Germinal center (tissue), 1 donor: ENCODE data around the gene BPIFA3.
"Not testable (repeated sequence)": the region's sequence is repeated elsewhere in the genome, so short reads cannot be mapped to it uniquely, and the experiment has no call there.

Experiments
- DNase-seq: peaks from one replicate; pipeline ENCODE4 v3.0.0; 2012; ENCODE audit warnings: mixed read lengths, low spot score

BPIFA3 gene

DNA sequence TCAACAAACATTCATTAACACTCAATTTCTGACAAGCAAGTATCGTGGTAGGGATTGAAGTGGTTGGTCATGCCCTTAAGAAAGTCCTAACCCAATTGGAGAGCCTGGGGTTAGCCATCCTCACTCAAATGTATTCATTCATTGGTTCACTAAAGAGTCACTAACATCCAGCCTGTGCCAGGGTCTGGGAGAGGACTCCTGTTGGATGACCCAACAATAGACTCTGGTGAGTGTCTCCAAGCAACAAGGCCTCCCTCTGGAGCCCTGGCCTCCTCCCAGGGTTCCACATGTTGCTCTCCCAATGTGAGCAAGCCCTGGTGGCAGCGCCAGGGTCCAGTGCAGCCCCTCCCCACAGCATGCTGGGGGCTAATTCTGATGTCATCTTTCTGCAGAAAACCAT, at the start of gene BPIFA3:
Gene BPIFA3, plus strand, starts transcription at position 301 of the 400 bp plus-strand sequence. CDS start 185 bp downstream, outside the sequence.
- no peak for DNase-seq

DNA sequence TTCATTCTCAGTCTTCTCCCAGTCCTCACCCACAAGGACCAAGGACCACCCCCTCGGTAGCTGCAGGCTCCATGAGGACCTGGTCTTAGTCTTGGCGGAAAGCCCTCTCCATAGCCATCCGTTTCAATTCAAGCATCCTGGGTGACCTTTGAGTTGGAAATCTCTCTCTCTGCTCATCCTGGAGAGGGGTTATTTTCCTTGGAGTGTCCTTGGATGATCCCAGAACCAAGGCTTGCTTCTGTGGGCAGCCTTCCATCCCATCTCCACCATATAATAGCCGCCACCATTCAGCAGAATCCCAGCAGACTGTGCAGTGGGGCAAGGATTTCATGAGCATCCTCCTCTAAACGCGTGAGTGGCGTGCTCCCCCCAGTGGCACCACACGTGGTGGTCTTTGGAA, 49.3 kb upstream of the BPIFA3 start, which contains the start of gene BPIFA2:
Gene BPIFA2, plus strand, starts transcription at position 301 of the 400 bp plus-strand sequence. CDS start 987 bp downstream, outside the sequence.
- no peak for DNase-seq

DNA sequence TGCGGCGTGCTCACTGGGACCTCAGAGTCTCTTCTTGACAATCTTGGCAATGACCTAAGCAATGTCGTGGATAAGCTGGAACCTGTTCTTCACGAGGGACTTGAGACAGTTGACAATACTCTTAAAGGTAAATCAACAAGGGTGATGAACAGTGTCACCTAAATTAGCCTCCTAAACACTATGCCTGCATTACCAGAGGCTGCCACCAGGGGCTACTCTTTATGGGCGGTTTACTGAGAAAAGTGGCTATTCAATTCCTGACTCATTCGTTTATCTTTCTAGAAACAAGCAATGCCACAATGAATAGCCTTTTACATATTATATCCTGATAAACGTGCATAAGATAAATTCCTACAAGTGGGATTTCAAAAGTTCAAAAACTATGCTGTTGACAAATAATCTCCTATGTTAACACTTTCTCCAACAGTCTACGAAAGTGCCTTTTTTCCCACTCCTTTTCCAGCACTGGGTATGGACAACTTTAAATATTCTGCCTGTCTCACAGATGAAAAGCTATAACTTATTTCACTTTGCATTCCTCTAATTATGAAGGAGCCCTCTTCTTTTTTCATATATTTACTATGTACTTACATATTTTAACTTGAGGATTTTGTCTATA, 47.9 kb upstream of the BPIFA3 start:
- peak; percentile 14 for DNase-seq

DNA sequence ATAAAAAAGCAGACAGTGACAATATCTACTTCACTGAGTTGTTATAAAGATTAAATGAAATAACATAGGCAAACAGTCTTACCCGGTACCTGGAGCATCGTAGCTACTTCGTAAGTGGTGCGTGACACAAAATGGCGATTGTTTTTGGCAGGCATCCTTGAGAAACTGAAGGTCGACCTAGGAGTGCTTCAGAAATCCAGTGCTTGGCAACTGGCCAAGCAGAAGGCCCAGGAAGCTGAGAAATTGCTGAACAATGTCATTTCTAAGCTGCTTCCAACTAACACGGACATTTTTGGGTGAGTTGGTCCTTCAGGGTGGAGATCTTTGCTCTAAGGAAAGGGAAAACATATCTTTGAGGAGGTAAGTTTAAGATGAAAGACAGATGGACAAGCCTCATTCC, 44.4 kb upstream of the BPIFA3 start:
- DNase-seq = no peak

DNA sequence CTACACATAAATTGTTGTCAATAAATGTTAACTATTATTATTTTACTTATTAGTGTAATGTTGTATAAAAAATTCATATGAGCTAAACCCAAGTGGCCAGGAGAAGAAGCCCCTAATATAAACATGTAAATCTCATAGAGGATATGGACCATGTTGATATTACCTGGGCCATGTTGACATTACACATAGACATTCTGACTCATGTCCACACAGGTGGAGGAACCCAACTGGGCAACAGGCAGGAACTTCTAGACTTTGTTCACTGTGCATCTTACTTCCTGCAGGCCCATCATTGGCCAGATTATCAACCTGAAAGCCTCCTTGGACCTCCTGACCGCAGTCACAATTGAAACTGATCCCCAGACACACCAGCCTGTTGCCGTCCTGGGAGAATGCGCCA, 42.0 kb upstream of the BPIFA3 start:
- DNase-seq = no peak

DNA sequence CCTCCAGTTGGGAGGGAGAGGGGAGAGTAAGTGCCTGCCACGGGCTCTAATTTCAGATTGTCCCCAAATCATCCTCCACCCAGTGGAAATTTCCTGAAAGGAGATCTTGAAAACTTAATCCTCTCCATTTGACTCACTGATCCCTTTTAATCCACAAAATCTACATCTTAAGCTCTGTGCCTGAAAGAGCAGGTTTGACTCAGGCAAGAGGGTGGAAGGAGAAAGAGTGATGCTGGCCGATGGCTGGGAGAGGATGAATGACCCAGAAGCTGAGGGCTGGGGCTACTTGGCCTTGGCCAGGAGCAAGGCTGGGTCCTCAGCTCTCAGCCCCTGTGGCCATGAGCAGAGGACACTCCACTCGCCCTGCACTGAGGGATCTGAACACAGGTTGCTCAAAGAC, 41.1 kb upstream of the BPIFA3 start:
- no peak for DNase-seq

DNA sequence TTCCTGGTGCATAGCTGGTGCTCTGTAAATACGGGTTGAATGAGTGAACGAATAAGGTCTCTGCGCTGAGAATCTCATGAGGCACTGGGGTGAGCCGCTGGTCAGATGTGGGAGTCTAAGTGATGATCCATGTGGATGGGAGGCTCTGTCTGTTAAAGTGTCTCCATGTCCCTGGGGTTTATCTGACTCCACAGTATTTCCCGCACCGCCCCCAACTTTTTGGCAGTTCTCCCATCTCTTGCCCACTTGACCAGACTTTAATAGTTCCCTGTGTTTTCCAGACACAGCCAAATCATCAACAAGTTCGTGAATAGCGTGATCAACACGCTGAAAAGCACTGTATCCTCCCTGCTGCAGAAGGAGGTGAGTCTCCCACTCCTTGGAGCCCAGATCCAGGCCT, 39.3 kb upstream of the BPIFA3 start:
- no peak for DNase-seq

DNA sequence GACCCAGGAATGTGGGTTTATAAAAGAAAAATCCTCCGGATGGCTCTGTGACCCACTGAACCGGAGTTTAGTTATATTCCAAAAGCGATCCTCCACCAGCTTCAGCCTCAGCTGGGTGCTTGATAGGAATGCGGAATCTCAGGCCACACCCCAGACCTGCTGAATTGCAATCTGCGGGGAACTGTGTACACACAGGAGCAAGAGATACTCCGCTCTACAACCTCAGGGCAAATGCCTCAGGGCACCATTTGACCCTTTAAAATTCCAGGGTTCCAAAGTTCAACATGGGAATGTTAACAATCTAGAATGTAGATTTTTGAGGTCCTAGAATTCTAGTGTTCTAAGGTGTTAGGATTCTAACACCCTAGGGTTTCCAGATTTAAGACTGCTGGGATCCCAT, 38.4 kb upstream of the BPIFA3 start:
- no peak for DNase-seq

DNA sequence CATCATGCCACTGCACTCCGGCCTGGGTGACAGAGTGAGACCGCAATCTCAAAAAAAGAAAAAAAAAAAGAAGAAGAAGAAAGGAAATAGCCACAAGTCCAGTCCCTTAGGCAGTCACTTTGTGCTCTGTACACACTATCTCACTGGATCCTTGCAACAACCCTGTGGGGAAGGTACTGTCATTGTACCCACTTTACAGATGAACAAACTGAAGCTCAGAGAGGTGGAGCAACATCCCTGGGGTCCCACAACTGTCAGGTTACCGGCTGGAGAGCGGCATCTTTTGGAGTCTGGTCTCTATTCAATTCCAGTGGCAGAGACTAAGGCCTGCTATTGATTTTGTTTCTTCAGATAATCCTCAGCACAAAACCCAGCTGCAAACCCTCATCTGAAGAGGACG, 37.0 kb upstream of the BPIFA3 start:
- DNase-seq = no peak

DNA sequence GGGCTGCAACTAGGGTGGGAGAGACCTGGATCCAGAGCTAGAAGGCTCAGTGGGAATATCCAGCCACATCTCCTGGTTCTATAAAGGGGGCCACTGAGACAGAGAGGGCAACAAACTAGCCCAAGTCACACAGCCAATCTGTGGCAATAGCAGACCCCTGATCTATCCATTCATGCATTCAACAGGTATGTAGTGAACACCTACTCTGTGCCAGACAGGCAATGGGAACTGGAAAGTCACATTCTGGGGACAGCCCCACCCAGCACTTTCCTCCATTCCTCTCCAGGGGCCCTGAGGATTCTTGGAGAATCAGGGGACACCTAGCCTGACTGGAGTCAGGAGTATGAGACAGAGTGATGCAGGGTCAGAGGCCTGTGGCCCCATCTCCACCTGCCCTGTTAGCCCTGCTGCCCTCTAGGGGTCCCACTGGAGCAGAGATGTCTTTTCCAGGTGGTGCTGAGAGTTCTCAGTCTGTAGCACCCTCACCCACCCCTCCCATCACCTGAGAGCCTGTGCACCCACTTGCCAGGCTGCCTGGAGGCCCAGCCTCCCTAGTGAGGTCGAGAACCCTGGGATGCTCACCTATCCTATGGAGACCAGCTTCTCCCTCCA, 35.6 kb upstream of the BPIFA3 start:
- DNase-seq = no peak

DNA sequence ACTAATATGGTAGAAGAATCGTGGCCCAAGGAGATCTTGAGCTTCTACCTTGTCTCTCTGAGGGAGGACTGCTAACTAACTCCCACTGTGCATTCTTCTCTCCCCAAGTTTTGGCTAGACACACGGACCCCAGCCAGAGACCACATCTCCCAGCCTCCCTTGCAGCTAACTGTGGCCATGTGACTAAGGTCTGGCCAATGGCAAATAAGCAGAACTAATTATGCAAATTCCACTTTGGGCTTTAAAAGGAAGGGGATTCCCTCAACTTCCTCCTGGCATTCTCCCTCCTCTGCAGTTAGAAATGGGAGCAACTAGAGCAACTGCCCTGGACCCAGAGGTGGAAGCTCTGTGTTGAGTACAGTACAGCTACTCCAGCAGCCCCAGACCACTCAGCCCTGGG, 33.8 kb upstream of the BPIFA3 start:
- no peak for DNase-seq

DNA sequence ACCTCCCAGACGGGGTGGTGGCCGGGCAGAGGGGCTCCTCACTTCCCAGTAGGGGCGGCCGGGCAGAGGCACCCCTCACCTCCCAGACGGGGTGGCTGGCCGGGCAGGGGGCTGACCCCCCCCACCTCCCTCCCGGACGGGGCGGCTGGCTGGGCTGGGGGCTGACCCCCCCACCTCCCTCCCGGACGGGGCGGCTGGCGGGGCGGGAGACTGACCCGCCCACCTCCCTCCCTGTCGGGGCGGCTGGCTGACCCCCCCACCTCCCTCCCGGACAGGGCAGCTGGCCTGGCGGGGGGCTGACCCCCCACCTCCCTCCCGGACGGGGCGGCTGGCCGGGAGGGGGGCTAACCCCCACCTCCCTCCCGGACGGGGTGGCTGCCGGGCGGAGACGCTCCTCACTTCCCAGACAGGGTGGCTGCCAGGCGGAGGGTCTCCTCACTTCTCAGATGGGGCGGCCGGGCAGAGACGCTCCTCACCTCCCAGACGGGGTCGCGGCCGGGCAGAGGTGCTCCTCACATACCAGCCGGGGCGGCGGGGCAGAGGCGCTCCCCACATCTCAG, 32.0 kb upstream of the BPIFA3 start:
- not testable (repeated sequence) for DNase-seq

DNA sequence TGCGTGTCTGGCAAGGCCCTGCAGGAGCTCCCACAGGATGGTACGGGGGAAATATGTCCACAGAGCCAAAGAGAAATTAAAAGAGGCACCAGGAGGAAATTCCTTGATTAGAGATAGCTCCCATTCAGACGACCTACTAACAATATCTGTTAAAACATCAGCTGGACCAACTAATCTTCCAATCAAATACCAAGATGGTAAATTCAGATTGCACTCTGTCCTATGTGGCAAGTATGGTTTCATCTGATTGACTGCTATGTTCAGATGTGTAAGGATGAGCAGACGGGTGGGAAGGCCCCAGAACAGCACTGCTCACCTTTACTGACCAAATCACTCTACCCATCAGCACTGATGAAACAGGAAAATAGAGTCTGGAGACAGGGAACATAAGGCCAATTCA, 29.7 kb upstream of the BPIFA3 start:
- DNase-seq = no peak

DNA sequence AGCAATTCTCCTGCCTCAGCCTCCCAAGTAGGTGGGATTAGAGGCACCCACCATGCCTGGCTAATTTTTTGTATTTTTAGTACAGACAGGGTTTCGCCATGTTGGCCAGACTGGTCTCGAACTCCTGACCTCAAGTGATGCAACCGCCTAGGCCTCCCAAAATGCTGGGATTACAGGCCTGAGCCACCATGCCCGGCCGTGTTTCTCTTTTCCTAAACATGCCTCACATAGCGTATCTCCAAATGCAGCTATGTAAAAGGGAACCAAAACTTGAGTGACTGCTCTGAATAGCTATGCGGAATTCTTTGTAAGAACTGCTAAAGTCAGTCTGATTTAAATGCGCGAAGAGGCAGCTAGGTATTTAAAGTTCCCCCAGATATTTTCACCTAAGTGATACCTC, 28.7 kb upstream of the BPIFA3 start:
- no peak for DNase-seq

DNA sequence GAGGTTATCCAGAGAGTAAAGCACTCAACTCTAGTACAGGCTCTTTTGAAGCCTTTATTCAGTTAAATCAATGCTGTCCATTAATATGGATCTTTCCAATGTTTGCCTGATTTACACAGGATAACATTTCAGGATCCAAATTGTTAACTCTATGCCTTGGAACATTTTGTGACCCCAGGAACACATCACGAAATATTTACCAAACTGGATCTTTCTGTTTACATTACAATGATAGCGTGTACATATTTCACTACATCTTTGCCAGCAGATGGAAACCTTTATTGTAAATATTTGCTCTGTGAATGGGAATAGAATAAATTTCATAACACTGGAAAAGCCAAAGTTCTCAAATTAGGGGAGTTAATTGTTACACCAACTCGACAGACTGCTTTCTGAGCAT, 25.7 kb upstream of the BPIFA3 start:
- no peak for DNase-seq

DNA sequence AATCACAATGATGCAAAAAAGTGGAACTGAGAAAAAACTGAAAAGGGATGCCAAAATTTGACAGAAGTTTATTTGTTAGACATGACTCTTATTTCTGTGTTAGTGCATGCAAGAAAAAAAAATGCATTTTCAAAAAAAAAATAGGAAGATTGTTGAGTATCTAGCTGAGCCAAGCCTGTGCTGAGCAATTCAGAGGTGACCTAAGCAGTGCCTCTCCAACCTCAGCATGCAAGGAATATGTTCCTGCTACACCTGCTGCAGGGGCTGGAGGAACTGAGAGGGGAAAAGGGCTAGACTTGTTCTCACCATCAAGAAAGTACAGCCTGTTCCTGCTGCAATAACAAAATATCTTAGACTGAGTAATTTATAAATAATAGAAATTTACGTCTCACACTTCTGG, 25.2 kb upstream of the BPIFA3 start:
- no peak for DNase-seq

DNA sequence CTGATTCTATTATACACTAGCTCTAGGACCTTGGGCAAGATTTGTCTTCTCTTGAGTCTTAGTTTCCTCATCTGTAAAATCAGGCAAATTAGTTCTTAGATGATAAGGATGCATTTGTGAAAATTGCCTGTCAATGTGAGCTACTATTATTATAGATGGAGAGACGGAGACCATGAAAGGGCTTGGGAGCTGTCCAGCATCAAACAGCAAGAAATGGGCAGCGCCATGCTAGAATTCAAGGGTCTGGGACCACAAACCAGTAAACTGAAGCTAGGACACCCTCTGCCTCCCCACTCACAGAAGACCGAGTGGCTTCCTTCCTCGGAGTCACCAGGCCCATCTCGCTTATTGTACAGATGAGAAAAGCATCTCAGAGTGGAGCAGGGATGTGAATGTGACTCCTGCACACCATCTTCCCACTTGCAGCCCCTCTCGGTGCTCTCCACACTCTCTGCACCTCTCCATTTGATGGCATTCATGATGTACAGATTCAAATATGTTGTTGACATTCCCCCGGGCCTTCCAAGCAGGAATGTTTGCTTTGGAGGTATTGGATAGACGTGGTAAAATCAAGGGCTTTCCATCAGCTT, 24.1 kb upstream of the BPIFA3 start:
- no peak for DNase-seq

DNA sequence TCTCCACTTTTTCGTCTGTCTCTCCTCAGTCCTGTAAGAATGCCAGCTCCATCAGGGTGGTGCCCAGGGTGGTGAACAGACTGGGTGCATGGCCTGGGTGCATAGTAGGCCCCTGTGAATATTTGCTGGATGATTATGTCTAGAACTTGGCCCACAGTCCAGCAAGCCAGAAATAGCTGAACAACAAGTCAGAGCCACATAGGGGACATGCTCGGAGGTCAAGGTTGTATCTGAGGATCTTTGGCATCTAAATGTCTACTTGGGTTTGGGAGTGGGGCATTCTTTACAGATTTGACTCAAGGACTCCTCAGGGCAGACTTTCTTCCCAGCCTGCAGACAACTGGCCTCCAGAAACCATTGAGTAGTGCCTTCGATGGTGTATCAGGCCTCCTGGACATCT, 18.1 kb upstream of the BPIFA3 start:
- DNase-seq = no peak

DNA sequence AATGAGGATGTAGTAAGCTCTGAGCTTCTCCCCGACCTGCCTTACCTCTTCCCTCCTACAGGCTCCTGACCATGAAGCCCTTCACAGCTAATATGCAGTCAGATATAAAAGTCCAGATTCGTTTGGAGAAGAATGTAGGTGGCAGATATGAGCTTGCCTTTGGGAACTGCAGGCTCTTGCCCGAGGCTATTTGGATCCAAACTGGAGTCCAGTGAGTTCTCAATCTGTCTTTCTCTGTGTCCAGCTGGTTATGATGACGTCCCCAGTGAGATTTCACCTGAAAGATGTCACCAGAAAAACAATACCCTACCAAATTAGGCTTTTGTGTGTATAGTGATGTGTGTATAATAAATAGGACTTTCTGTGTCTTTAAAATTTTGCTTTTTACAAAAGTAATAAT, 14.7 kb upstream of the BPIFA3 start:
- no peak for DNase-seq

DNA sequence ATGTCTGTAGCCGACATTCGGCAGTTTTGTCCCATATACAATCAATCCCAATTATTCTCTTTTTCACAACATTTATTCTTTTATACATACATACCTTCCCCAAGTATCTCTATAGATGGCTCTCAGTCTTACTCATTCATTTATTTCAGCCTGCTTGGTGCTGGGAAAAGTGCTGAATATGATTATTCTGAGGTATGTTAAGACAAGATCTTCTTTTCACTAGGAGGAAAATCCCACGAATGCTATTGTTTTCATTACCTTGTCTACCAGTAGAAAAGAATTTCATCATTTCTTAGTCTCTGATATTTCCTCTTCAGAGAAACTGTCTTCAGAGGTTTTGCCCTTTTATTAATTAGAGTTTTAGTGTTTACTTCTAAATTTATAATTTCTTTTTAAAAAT, 13.7 kb upstream of the BPIFA3 start:
- no peak for DNase-seq

DNA sequence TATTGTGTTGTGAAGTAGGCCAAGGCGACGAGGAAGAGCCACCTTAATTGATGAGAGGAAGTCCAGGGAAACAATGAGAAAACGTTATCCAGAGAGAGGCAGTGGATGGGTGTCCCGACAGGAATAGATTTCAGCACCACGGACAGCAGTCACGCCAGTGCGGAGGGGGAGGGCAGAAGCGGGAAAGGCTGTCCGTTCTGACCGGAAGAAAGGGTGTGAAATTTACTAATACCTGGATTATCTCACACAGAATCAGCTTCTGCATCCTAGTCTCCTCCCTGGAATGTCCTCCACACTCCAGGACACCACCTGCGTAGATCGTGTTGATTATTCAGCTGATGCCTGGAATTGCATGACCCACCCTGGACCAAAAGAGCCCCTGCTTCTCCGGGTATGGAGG, 7.4 kb upstream of the BPIFA3 start:
- peak; percentile 27 for DNase-seq

DNA sequence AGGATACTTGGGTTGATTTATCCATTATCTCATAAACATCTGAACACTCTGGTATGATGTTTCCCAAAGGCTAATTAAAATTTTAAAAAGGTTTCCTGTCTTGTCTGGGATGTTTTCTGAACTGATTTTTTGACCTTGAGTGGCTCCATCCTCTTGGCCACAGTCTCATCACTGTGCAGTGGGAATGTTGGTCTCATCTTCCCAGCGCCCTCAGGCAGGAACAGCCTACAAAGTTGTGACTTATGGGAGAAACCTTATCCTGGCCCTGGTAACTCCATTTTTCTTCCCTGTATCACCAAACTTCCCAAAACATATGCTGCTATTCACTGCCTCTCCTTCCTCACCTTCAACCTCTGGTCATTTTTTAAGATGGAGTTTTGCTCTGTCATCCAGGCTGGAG, 6.8 kb upstream of the BPIFA3 start:
- no peak for DNase-seq

DNA sequence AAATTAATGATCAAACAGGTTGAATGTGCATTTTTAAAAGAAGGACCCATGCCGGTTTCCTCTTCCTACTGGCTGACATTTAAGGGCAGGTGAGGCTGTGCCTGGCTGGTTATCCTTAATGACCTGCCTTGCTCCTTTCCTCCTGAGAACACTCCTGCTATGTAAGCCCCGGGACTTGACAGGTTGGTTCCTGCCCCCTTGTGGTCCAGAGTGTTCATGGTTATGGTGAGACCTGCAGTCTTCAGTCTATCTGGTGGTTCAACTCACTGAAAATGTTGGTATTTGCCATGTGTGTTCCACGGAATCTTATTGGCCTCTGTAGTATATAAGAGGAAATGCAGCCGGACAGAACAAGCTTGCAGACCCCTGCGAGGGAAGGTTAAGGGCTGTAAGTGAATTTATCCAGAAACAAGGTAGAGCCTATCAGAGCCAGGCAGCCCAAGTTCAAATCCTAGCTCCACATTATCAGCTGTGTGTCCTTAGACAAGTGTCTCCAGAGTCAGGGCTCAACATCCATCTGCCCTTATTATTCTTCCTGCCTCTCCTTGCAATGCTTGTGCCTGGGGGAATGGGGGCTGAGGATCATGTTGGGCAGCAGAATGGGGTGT, 5.2 kb upstream of the BPIFA3 start:
- DNase-seq = peak; percentile 29
